Endothelial cell of hepatic sinusoid (primary cell): ENCODE data around the gene HINT2.

Experiments
- in situ Hi-C: cut with HindIII; loops from 2 replicates; pipeline ENCODE4 v1.10.0; 2017; ENCODE audit warnings: low sequenced_read_pairs

Gene HINT2

DNA sequence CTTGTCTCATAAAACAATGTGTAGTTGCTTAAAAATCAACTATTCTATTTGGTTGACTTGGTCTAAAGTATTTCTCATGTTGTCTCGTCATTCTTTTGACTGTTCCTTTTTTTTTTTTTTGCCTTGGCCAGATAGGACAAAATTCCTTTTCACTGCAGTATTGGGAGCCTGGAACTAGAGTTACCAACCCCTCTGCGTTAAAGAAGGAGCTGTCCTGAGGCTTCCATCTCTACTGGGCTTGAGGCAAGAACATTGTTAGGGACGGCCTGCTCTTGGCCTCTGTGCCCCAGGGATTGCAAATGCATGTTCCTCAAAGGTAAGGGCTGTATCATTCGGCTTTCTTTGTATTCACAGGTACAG is 24.8 kb downstream of the HINT2 start:
- in situ Hi-C loops = no loop called here

GRCh38 chr9:35789541-35789940 is 25.3 kb downstream of the HINT2 start:
- in situ Hi-C loops = no loop called here

GRCh38 chr9:35783418-35783817 is 31.4 kb downstream of the HINT2 start:
- in situ Hi-C loops = no loop called here

DNA sequence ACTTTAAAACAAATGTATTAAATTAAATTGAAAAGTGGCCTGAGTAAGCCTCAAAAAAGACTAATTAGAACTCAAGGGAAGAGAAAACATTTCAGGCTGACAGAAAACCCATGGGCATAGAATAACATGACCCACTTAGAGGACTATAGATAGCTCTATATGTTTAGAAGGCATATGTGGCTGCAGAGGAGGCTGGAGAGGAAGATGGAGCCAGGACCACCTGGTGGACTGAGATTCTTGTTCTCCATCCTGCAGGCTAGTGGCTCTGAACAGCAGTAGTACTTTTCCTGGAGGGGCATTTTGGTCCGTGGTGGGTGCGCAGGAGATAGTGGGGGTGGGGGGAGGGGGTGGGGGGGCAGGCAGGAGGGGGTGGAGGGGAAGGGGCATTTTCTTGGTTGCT is 33.8 kb downstream of the HINT2 start:
- in situ Hi-C loops = no loop called here

- in situ Hi-C loops = no loop called here
These were observed 36.3 kb downstream of the HINT2 start for GRCh38 chr9:35778496-35778895.

- in situ Hi-C loops = no loop called here
These were observed 38.8 kb downstream of the HINT2 start for GRCh38 chr9:35776018-35776417.

DNA sequence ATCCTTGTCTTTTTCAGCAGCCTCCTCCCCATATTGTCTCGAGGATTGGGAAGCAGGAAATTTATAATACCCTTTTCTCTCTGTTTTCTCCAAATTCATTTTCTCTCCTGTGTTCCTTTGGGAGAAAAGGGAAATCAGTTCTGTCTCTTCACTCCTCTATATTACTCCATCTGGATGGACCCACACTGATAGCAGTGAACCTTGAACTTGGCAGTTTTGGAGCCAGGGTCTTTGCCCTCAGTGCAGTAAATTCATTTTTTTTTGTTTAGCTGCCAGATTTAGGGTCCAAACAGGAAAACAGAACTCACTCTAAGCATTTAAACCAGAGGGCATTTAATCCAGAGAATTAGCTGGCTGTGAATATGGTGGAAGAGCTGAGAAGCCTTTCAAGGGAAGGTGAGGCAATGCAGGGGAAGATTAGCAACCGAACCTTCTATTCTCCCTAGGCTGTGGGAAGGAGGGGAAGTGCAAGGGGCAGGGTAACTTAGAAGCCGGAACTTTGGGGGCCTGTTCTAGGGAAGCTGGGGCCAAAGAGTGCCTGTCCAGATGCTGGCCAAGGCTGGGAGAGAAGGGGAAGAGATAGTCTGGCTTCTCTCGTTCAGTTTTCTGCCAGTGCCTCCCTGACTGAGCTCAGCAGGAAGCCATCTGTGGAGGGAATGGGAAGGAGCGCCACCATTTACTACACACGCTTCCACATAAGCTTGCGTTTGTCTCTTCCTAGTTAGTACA is 39.8 kb downstream of the HINT2 start:
- in situ Hi-C loops = no loop called here

DNA sequence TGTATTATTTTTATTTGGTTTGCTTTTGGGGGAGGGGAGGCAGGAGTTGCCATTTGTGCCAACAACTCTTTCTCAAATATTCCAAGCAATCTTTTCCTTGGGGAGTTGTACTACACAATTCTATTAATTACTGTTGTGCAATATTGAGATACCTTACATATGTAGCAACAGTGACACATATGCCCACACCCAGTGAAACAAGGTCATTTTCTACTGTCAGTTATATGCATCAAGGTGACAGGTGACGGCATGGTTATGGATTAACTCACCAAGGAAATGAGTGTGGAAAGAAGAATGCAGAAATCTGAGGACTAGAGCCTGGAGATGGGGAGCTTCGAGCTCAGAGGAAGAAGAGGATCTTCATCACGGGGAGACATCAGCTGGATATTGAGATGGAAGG is 42.9 kb downstream of the HINT2 start:
- in situ Hi-C loops = no loop called here

DNA sequence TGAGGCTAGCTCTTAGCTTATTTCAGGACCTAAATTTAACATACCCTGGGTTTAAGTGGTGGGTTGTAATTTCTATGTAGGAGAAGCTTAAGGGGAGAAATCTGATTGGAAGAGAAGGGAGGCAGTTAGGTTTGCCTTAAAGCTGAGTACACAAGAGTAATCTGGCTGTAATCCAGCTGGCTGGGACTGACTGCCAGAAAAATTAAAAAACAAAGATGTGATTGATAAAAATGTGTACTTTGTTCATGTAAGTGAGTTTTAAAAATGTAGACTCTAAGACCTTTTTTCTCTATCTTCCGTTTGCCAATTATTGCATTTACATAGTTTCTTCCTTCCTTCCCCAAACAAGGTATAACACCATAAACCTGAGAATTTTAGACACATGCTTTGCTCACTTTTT is 43.3 kb downstream of the HINT2 start:
- in situ Hi-C loops = no loop called here

DNA sequence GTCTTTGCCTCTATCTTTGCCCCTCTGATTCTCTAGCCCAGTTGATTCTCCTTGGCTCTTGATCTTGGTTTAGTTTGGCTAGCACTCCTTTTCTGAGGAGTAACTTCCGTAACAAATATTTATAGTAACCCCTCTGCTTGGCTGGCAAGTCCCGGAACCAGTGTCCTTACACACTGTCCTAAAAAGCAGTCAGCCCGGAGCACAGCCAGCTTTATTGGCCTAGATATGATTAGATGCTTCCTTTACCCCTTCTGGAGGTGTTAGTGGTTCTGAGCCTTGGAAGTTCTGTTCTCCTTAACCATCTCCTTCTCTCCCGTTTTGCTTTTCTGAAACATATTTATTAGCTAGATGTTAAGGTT is 43.8 kb downstream of the HINT2 start:
- in situ Hi-C loops = no loop called here

DNA sequence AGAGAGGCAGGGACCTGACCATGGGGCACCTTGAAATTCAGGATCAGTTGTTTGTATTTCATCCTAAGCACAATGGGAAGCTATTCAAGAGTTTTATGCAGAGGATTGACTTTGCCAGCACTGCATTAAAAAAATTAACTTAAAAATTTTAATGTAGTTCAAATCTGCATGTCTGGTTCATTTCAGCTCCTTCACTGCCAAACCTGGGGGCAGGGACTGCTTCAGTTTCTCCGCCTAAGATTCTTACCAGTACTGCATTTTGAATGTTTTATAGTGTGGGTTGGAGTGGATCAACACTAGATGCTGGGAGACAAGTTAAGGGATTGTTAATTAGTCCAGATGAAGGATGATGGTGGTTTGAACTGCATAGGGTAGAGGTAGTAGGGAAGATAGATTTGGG is 45.1 kb downstream of the HINT2 start:
- in situ Hi-C loops = no loop called here

DNA sequence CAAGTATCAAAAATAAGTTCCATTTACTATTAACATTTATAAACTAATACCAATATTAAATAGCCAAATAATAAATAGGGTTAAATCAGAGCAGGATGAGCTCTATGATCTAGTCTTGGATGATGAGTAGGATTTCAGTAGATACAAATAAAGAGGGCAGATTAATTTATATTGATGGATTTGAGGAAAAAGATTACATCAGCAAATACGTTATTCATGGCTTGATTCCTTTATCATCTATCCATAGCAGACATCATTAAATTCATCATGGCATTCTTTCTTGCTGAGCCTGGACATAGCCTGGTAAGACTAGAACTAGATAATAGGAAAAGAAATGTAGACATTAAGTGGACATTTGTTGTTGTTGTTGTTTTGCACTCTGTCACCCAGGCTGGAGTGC is 47.4 kb downstream of the HINT2 start:
- in situ Hi-C loops = no loop called here

DNA sequence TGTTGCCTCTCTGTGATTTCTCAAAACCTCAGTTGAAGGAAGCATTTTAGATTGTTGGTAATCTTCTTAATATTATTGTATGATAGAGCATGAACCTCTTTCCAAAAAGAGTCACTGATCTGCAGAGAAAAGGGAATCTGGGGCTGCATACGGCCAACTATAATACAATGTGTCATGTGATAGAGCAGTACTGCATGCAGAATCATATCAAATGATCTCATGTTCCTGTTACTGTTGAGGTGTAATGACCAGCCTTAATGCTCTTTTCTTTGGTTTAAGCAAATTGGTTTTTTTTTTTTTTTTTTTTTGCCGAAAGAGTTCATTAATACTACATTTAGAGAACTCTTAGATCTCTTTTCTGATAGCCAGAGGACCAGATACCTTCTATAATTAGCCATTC is 47.8 kb downstream of the HINT2 start:
- in situ Hi-C loops = no loop called here

DNA sequence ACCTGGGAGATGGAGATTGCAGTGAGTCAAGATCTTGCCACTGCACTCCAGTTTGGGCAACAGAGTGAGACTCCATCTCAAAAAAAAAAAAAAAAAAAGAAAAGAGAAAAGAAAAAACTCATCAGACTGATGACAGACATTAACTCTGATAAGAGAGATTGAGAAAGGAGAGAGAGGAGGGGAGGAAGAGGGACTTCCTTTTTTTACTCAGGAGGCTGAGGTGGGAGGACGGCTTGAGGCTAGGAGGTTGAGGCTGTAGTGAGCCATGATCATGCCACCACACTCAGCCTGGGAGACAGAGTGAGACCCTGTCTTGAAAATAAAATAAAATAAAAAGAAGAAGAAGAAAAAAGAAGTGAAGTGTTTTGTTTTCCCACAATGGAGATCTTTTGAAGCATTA is 51.0 kb downstream of the HINT2 start:
- in situ Hi-C loops = loop anchor here (5.0 kb wide), 1 partner anchor 103 kb away; no protein-coding TSS in a partner anchor

GRCh38 chr9:35763181-35763580 is 51.7 kb downstream of the HINT2 start:
- in situ Hi-C loops = loop anchor here (5.0 kb wide), 1 partner anchor 104 kb away; no protein-coding TSS in a partner anchor
